GM13976 (cell line): ENCODE data around the gene RFWD3.

ENCODE experiments used
- DNase-seq: peaks from one replicate; pipeline ENCODE4 v3.0.0; 2012; ENCODE audit warnings: low spot score
- in situ Hi-C: fragments of 300-500 bp; cut with MboI; formaldehyde crosslinking; loops from one replicate; pipeline ENCODE4 v1.12.0; 2022; ENCODE audit warnings: low sequenced_read_pairs, mixed read lengths, inconsistent platforms; ENCODE audit not compliant: unreplicated experiment
- TF ChIP-seq, protein P1 (sequence below): IDR thresholded peaks from 2 replicates; pipeline ENCODE4 v1.5.1; 2012; ENCODE audit warnings: borderline replicate concordance, mild to moderate bottlenecking; ENCODE audit not compliant: insufficient read depth; ENCODE audit errors: extremely low read depth, missing control alignments, control extremely low read depth

The RFWD3 gene, protein sequence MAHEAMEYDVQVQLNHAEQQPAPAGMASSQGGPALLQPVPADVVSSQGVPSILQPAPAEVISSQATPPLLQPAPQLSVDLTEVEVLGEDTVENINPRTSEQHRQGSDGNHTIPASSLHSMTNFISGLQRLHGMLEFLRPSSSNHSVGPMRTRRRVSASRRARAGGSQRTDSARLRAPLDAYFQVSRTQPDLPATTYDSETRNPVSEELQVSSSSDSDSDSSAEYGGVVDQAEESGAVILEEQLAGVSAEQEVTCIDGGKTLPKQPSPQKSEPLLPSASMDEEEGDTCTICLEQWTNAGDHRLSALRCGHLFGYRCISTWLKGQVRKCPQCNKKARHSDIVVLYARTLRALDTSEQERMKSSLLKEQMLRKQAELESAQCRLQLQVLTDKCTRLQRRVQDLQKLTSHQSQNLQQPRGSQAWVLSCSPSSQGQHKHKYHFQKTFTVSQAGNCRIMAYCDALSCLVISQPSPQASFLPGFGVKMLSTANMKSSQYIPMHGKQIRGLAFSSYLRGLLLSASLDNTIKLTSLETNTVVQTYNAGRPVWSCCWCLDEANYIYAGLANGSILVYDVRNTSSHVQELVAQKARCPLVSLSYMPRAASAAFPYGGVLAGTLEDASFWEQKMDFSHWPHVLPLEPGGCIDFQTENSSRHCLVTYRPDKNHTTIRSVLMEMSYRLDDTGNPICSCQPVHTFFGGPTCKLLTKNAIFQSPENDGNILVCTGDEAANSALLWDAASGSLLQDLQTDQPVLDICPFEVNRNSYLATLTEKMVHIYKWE

DNA sequence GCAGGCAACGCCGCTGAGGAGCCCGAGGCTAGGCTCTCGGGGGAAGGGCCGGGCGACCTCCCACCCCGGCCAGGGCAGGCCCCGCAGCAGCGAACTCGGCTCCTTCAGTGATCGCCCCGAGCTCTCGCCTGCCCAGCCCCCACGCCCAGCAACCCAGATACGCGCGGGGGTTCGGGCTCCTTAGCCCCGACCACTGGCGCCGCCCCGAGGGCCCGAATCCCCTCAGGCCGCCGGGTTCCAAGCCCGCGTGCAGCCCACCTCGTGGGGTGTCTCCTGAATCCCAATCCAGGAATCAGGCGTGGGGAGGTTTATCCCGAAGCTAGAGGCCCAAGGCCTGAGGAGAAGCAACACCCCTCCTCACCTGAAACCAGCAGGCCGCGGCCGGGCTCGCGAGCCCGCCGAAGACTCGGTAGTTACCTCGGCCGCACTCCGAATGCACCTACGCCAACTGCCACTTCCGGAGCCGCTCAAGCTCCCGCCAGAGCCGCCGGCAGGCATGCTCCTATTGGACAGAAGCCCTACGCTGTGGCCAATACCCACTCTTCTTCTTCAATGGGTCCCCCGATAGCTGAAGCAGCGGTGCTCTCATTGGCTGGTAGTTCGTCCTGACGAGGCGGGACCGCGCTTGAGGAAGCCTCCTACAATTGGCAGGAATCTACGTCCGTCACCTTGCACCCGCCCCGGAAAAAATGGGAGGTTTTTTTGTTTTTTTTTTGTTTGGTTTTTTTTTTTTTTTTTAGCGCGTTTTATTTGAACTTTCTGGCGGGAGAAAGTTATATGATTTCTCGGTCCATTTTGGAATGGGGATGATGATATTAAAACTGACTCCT is at the start of gene RFWD3:
TSS of gene RFWD3 (minus strand) at position 453 of the 830 bp plus-strand sequence. CDS start 5,428 bp downstream, outside the sequence.
- in situ Hi-C loops: no loop called here
- peak; percentile 99 for DNase-seq
- TF ChIP-seq, protein P1, sequence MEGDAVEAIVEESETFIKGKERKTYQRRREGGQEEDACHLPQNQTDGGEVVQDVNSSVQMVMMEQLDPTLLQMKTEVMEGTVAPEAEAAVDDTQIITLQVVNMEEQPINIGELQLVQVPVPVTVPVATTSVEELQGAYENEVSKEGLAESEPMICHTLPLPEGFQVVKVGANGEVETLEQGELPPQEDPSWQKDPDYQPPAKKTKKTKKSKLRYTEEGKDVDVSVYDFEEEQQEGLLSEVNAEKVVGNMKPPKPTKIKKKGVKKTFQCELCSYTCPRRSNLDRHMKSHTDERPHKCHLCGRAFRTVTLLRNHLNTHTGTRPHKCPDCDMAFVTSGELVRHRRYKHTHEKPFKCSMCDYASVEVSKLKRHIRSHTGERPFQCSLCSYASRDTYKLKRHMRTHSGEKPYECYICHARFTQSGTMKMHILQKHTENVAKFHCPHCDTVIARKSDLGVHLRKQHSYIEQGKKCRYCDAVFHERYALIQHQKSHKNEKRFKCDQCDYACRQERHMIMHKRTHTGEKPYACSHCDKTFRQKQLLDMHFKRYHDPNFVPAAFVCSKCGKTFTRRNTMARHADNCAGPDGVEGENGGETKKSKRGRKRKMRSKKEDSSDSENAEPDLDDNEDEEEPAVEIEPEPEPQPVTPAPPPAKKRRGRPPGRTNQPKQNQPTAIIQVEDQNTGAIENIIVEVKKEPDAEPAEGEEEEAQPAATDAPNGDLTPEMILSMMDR: no peak

DNA sequence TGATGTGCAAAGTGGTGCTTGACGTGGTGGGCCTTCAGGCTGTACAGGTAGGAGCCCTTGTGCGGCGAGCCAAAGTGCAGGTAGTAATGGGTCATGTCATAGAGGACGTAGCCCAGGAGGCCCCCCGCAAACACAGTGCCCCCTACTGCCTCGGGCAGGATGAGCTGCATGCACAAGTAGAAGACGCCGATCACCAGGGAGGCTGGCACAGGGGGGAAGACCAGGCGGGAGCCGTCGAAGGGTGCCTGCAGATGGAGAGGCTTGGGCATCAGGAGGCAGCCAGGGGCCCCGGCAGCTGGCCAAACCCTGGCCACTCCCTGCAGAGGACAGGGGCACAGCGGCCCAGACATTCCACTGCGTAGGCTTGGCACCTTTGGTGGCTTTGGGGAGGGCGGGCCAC is 49.7 kb upstream of the RFWD3 start:
- DNase-seq: no peak
- TF ChIP-seq, protein P1: no peak
- in situ Hi-C loops: loop anchor here (25.0 kb wide), 2 partner anchors 146 to 396 kb away; partner anchors contain the start of gene LDHD

DNA sequence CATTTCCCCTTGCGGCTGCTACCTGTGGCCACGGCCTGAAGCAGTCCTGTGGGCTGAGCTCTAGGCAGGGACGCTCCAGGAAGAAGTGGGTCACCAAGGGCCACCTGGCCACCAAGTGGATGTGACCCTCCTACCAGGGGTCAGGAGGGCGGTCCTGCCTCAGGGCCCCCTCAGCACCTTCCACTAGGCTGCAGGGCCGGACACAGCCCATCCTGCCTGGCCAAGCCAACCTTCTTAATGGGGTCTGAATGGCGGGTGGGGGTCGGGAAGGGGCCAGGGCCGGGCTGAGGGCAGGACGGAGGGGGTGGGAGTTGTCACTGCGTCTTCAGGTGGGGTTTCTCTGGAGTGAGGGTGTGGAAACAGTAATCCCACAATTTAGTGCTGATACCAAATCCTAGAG is 47.2 kb upstream of the RFWD3 start:
- in situ Hi-C loops: loop anchor here (25.0 kb wide), 2 partner anchors 148 to 398 kb away; partner anchors contain the start of gene LDHD
- no peak for DNase-seq
- TF ChIP-seq, protein P1: no peak

DNA sequence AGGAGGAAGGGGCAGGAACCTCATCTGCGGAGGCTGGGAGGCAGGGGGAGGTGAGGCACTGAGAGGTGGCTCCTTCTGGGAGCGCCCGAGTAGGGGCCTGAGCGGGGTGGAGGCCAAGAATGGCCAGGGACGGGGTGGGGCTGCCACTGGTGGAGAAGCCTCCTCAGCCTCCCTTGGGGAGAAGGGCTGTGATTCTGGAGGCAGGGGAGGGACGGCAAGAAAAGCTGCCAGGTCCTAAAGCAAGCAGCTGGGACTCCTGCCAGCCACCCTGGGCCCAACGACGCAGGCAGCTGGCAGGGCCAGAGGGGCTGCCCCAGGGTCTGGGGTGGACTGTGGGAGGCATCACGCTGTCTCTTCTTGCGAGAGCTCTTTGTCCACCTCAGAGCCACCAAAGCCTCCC is 46.6 kb upstream of the RFWD3 start:
- TF ChIP-seq, protein P1: no peak
- in situ Hi-C loops: loop anchor here (25.0 kb wide), 2 partner anchors 149 to 399 kb away; partner anchors contain the start of gene LDHD
- no peak for DNase-seq

DNA sequence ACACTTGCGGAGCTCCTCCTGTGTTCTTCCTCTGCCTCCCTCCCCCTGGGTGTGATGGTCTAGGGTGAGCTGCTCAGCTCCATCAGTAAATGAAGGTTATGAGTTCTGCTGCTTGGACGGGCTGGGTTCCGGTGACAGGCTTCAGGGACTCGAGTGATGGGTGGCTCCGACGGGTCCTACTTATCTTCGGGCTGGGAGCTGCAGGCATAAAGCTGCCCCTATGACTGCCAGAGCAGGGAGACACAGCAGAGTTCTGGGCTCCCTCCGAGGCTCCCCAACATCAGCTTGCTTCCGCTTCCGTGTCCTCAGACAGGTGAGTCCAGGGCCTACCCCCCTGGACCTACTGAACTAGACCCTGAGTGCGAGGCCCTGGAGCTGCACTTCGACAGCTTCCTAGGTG is 45.3 kb upstream of the RFWD3 start:
- in situ Hi-C loops: loop anchor here (25.0 kb wide), 2 partner anchors 150 to 400 kb away; partner anchors contain the start of gene LDHD
- TF ChIP-seq, protein P1: no peak
- no peak for DNase-seq

DNA sequence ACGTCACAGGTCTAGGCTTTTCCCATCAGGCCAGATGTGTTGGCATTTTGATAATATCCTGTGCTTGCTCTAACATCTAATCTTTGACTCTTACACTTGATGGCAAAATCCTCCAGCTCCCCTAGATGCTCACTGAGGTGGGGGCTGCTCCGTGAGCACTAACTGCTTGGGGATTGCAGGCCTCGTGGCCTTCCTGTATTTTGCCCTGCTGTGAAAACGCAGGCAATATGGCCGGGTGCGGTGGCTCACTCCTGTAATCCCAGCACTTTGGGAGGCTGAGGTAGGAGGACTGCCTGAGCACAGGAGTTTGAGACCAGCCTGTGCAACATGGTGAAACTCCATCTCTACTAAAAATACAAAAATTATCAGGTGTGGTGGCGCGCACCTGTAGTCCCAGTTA is 43.7 kb upstream of the RFWD3 start:
- in situ Hi-C loops: loop anchor here (25.0 kb wide), 2 partner anchors 152 to 402 kb away; partner anchors contain the start of gene LDHD
- no peak for DNase-seq
- TF ChIP-seq, protein P1: no peak
